ENCODE measurements around the gene ATG9A.

GRCh38 chr2:219175928-219176817, 53.3 kb downstream of the ATG9A start:
- TF ChIP-seq EZH2 (IDR thresholded peaks at IDR 0.05) (no peak), POLR2AphosphoS5 (IDR thresholded peaks at IDR 0.05; ENCODE audit: borderline replicate concordance, low read depth, low read length) (no peak)

Measured in SK-N-MC (cell line).